ENCODE results near the gene MYH14. TPM values are rescaled to one million over a fixed set of nuclear protein-coding genes. Genes with fewer than 3 reads are reported as not detected.
"Not testable (repeated sequence)": the region's sequence is repeated elsewhere in the genome, so short reads cannot be mapped to it uniquely, and the experiment has no call there.

Gene MYH14
- total RNA-seq, 1 donor = not detected

GRCh38 chr19:50231821-50232220 is 28.4 kb downstream of the MYH14 start:
- no peak for DNase-seq (ENCODE audit: low read depth)
- no peak for TF ChIP-seq CTCF (IDR thresholded peaks at IDR 0.05; ENCODE audit: insufficient read depth, low read length)
- no peak overlapping the region for H3K4me3 ChIP-seq (ENCODE audit: low read depth, low read length)

- no peak overlapping the region for H3K4me3 ChIP-seq (ENCODE audit: low read depth, low read length)
- no peak for DNase-seq (ENCODE audit: low read depth)
- no peak for TF ChIP-seq CTCF (IDR thresholded peaks at IDR 0.05; ENCODE audit: insufficient read depth, low read length)
These were observed 29.2 kb downstream of the MYH14 start for GRCh38 chr19:50232600-50232999.

- H3K4me3 ChIP-seq (ENCODE audit: low read depth, low read length) = no peak overlapping the region
- DNase-seq (ENCODE audit: low read depth) = no peak
- TF ChIP-seq CTCF (IDR thresholded peaks at IDR 0.05; ENCODE audit: insufficient read depth, low read length) = no peak
These were observed 30.0 kb downstream of the MYH14 start for GRCh38 chr19:50233308-50233910.

GRCh38 chr19:50237493-50237892 is 34.1 kb downstream of the MYH14 start:
- H3K4me3 ChIP-seq (ENCODE audit: low read depth, low read length); DNase-seq (ENCODE audit: low read depth): not testable (repeated sequence)

- no peak for TF ChIP-seq CTCF (IDR thresholded peaks at IDR 0.05; ENCODE audit: insufficient read depth, low read length)
- H3K4me3 ChIP-seq (ENCODE audit: low read depth, low read length) = no peak overlapping the region
- no peak for DNase-seq (ENCODE audit: low read depth)
These were observed 34.6 kb downstream of the MYH14 start for GRCh38 chr19:50238043-50238442.

GRCh38 chr19:50239921-50240590 is 36.6 kb downstream of the MYH14 start:
- H3K4me3 ChIP-seq (ENCODE audit: low read depth, low read length) = no peak overlapping the region
- DNase-seq (ENCODE audit: low read depth) = no peak
- no peak for TF ChIP-seq CTCF (IDR thresholded peaks at IDR 0.05; ENCODE audit: insufficient read depth, low read length)

GRCh38 chr19:50242581-50242980 is 39.2 kb downstream of the MYH14 start:
- DNase-seq (ENCODE audit: low read depth) = no peak
- H3K4me3 ChIP-seq (ENCODE audit: low read depth, low read length) = no peak overlapping the region
- TF ChIP-seq CTCF (IDR thresholded peaks at IDR 0.05; ENCODE audit: insufficient read depth, low read length) = no peak

Measured in fibroblast of the aortic adventitia (primary cell).